Stomach (tissue), 4 donors: ENCODE measurements around the gene PLSCR1.

Experiments used
- POLR2A ChIP-seq, 4 donors: fragments of 450-650 bp; IDR thresholded peaks; one replicate each; pipeline ENCODE4 v1.6.1; 2016; ENCODE audit warnings: antibody characterized with exemption in 4 of 4, control low read depth in 2 of 4, mild to moderate bottlenecking in 1 of 4, moderate library complexity in 1 of 4
- TF ChIP-seq, protein P1 (sequence below), 7 experiments: fragments of 450-650 bp in 4 of 7; fragments of 200-600 bp in 3 of 7; sonication (generic) in 3 of 7; IDR thresholded peaks; one replicate each; pipeline ENCODE4 v1.5.1; 2016 to 2019; ENCODE audit warnings: antibody characterized with exemption in 7 of 7, control low read depth in 2 of 7, mild to moderate bottlenecking in 1 of 7

DNA sequence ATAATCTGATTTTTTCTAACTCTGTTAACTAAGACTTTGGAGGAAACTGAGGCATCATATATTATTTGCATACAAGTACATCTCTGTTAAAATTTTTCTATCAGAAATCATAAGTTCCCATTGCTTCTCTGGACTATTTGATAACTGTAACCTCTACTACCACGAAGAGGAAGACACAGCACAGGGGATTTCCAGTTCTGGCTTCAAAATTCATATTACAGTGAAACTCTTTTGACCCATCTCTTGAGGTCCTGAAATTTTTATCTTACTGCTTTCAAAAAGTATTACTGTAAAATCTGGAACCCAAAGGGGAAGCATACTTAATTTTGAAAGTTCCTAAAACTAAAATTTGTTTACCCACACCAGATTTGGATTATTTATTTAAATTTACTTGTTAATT, 4.2 kb downstream of the PLSCR1 start:
- no peak for TF ChIP-seq POLR2A (IDR thresholded peaks at IDR 0.05)
- TF ChIP-seq, protein P1, sequence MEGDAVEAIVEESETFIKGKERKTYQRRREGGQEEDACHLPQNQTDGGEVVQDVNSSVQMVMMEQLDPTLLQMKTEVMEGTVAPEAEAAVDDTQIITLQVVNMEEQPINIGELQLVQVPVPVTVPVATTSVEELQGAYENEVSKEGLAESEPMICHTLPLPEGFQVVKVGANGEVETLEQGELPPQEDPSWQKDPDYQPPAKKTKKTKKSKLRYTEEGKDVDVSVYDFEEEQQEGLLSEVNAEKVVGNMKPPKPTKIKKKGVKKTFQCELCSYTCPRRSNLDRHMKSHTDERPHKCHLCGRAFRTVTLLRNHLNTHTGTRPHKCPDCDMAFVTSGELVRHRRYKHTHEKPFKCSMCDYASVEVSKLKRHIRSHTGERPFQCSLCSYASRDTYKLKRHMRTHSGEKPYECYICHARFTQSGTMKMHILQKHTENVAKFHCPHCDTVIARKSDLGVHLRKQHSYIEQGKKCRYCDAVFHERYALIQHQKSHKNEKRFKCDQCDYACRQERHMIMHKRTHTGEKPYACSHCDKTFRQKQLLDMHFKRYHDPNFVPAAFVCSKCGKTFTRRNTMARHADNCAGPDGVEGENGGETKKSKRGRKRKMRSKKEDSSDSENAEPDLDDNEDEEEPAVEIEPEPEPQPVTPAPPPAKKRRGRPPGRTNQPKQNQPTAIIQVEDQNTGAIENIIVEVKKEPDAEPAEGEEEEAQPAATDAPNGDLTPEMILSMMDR (IDR thresholded peaks at IDR 0.05) = no peak
